H4 (cell line): ENCODE measurements around the gene DPYSL5. TPM values are rescaled to one million over a fixed set of nuclear protein-coding genes. Genes with fewer than 3 reads are reported as not detected.
"Not testable (repeated sequence)": the region's sequence is repeated elsewhere in the genome, so short reads cannot be mapped to it uniquely, and the experiment has no call there.

ENCODE experiments used
- DNase-seq: peaks from one replicate; pipeline ENCODE4 v3.0.0-alpha.2; 2015; ENCODE audit warnings: low spot score
- total RNA-seq: library from RNA; depleted of rRNA; stranded (reverse); fragments of >200 nt; shearing (Covaris generic); gene quantifications from 2 replicates; pipeline ENCODE4 v1.2.3, GENCODE V29; 2014; rRNA removed

Gene DPYSL5
- total RNA-seq: 4.5 and 5.0 TPM in 2 replicates

GRCh38 chr2:26847655-26848335 lies at the start of gene DPYSL5:
Gene DPYSL5 (plus strand): TSS chr2:26848132. CDS start chr2:26898500, 50,368 bp downstream.
- peak; percentile 12 for DNase-seq

GRCh38 chr2:26801328-26801727 lies 46.6 kb upstream of the DPYSL5 start:
- no peak for DNase-seq

- no peak for DNase-seq
These were observed 46.1 kb upstream of the DPYSL5 start for GRCh38 chr2:26801796-26802195.

GRCh38 chr2:26805241-26805676 lies 42.7 kb upstream of the DPYSL5 start:
- DNase-seq: peak; percentile 31

- DNase-seq: no peak
These were observed 40.0 kb upstream of the DPYSL5 start for GRCh38 chr2:26807788-26808460.

- DNase-seq: no peak
These were observed 38.7 kb upstream of the DPYSL5 start for GRCh38 chr2:26809211-26809610.

- DNase-seq: no peak
These were observed 37.9 kb upstream of the DPYSL5 start for GRCh38 chr2:26809876-26810577.

- no peak for DNase-seq
These were observed 36.7 kb upstream of the DPYSL5 start for GRCh38 chr2:26811261-26811660.

GRCh38 chr2:26811791-26812694 lies 35.9 kb upstream of the DPYSL5 start:
- no peak for DNase-seq

GRCh38 chr2:26812731-26813130 lies 35.2 kb upstream of the DPYSL5 start:
- DNase-seq: no peak

GRCh38 chr2:26814072-26814765 lies 33.7 kb upstream of the DPYSL5 start:
- DNase-seq: not testable (repeated sequence)

GRCh38 chr2:26816893-26817292 lies 31.0 kb upstream of the DPYSL5 start:
- no peak for DNase-seq

- DNase-seq: no peak
These were observed 29.7 kb upstream of the DPYSL5 start for GRCh38 chr2:26818255-26818654.

- no peak for DNase-seq
These were observed 29.0 kb upstream of the DPYSL5 start for GRCh38 chr2:26818972-26819371.

- DNase-seq: no peak
These were observed 27.0 kb upstream of the DPYSL5 start for GRCh38 chr2:26820932-26821331.

- no peak for DNase-seq
These were observed 25.1 kb upstream of the DPYSL5 start for GRCh38 chr2:26822877-26823276.

GRCh38 chr2:26838121-26838906 lies 9.6 kb upstream of the DPYSL5 start:
- no peak for DNase-seq

GRCh38 chr2:26840937-26841610 lies 6.9 kb upstream of the DPYSL5 start:
- no peak for DNase-seq

GRCh38 chr2:26843041-26843440 lies 4.9 kb upstream of the DPYSL5 start:
- DNase-seq: no peak

GRCh38 chr2:26845021-26845420 lies 2.9 kb upstream of the DPYSL5 start:
- DNase-seq: no peak
